Measurements from ENCODE around the gene HNRNPUL1.

Gene HNRNPUL1

DNA sequence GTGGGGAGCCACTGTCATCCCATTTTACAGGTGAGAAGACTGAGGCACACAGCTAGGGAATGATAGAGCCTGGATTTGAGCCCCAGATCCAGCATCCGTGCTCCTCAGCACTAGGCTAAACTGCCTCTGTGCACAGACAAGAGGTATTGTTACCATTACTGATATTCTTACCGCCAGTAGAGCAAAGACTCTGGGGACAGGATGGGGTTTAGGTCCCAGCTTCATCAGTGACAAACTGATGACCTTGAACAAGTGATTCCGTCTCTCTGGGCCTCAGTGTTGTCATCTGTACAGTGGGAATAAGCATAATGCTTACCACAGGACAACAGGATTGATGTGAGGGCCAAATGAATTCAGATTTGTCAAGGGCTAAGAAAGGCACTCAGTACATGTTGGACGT lies 28.7 kb upstream of the HNRNPUL1 start:
- no peak overlapping the region for H3K4me3 ChIP-seq (ENCODE audit: low read length)
- DNase-seq (ENCODE audit: low read depth): no peak
- no peak for TF ChIP-seq CTCF (conservative IDR thresholded peaks at IDR 0.05; ENCODE audit: low read depth, low read length)

DNA sequence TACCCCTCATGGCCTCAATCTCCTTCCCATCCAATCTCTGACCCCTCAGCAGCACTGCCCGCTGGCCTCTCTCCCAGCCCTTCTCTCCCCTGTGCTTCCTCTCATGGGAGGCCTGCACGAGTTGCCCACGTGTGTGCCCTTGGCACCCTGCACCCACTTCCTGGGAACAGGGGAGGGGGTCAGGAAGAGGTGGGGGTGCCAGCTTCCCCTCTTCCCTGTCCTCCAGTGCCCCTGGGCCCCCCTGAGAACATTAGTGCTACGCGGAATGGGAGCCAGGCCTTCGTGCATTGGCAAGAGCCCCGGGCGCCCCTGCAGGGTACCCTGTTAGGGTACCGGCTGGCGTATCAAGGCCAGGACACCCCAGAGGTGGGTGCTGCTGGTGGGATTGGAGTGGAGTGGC lies 25.9 kb upstream of the HNRNPUL1 start:
- TF ChIP-seq CTCF (conservative IDR thresholded peaks at IDR 0.05; ENCODE audit: low read depth, low read length): no peak
- H3K4me3 ChIP-seq (ENCODE audit: low read length): no peak overlapping the region
- DNase-seq (ENCODE audit: low read depth): no peak

DNA sequence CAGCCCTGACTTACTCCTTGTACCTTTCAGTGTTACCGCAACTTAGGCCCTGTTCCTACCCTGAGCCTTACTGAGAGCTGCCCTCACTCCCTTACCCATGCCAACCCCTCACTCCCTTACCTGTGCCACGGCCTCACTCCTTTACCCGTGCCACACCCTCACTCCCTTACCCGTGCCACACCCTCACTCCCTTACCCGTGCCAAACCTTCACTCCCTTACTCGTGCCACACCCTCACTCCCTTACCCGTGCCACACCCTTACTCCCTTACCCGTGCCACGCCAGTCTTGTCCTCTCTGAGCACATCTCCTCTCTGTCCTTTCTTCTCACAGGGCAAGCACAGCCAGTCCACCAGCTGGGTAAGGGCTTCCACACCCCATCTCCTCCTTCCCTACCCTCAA lies 24.8 kb upstream of the HNRNPUL1 start:
- no peak overlapping the region for H3K4me3 ChIP-seq (ENCODE audit: low read length)
- TF ChIP-seq CTCF (conservative IDR thresholded peaks at IDR 0.05; ENCODE audit: low read depth, low read length): no peak
- DNase-seq (ENCODE audit: low read depth): no peak

- H3K4me3 ChIP-seq (ENCODE audit: low read length): no peak overlapping the region
- DNase-seq (ENCODE audit: low read depth): no peak
- TF ChIP-seq CTCF (conservative IDR thresholded peaks at IDR 0.05; ENCODE audit: low read depth, low read length): no peak
Observed at GRCh38 chr19:41239961-41240574, 24.1 kb upstream of the HNRNPUL1 start.

DNA sequence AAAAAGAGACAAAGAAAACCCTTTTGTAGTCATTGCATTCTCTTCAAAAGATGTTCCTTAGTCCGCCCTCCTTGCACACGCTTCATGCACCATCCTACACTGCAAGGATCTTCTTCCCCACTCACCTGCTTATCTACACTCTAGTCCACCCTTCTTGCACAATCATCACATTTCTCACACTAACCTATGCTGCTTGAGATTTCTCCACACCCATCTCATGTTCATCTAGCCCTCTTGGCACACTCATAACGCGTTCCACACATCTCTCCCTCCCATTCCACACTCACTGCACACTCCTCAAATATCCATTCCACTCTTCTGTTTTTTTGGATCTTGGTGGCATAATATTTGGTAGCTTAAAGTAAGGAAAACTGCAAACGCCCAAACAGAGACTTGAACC lies 22.3 kb upstream of the HNRNPUL1 start:
- no peak overlapping the region for H3K4me3 ChIP-seq (ENCODE audit: low read length)
- TF ChIP-seq CTCF (conservative IDR thresholded peaks at IDR 0.05; ENCODE audit: low read depth, low read length): no peak
- no peak for DNase-seq (ENCODE audit: low read depth)

GRCh38 chr19:41244117-41244516 lies 20.1 kb upstream of the HNRNPUL1 start:
- DNase-seq (ENCODE audit: low read depth): no peak
- no peak overlapping the region for H3K4me3 ChIP-seq (ENCODE audit: low read length)
- no peak for TF ChIP-seq CTCF (conservative IDR thresholded peaks at IDR 0.05; ENCODE audit: low read depth, low read length)

- no peak for DNase-seq (ENCODE audit: low read depth)
- no peak overlapping the region for H3K4me3 ChIP-seq (ENCODE audit: low read length)
- TF ChIP-seq CTCF (conservative IDR thresholded peaks at IDR 0.05; ENCODE audit: low read depth, low read length): no peak
Observed at GRCh38 chr19:41245843-41246242, 18.3 kb upstream of the HNRNPUL1 start.

Measured in retinal pigment epithelial cell (primary cell).